ENCODE data around the gene VSIG8.

DNA sequence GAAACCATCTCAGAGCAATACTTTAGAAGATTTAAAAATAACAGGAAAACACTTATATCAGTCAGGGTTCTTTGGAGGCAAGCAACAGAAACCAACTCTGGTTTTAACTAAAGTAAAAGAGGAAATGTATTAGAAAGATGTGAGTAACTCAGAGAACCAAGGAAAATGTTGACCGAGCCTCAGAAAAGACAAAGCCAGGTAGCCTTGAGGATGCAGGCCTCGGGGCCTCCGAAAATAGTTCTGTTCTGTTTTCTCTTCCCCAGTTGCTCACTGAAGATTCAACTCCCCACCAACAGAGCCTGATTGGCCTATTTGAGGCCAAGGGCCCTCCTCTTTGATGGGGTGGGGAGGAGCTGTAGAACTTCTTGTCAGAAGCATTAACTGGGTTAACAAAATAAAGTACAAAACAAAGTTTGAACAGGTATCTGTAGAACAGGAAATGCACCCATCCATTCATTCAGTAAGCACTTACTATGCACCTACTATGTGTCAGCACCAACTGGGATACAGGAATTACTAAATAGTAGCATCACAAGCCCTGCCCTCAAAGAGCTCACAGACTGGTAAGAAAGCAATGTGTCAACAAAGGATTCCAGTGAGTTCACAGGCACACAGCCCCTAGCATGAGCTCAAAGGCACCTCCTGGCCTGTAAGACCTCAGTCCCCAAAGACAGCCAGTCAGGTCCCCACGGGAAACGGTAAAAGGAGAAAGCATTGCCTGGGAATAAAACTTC lies 23.2 kb downstream of the VSIG8 start:
- TF ChIP-seq EZH2 (IDR thresholded peaks at IDR 0.05; ENCODE audit: borderline replicate concordance, low read depth, low read length, severe bottlenecking) (no peak), POLR2A (IDR thresholded peaks at IDR 0.05; ENCODE audit: low read depth, low read length) (no peak), POLR2AphosphoS5 (IDR thresholded peaks at IDR 0.05; ENCODE audit: insufficient read depth, low read depth, low read length) (no peak), MYC (IDR thresholded peaks at IDR 0.05; ENCODE audit: low read depth, low read length) (no peak), GATA2 (IDR thresholded peaks at IDR 0.05; ENCODE audit: insufficient read depth, insufficient read length, low read depth, low read length) (no peak), JUN (IDR thresholded peaks at IDR 0.05; ENCODE audit: borderline replicate concordance, insufficient read depth, insufficient read length, low read depth) (no peak), FOS (IDR thresholded peaks at IDR 0.05; ENCODE audit: borderline replicate concordance, insufficient read depth, low read length) (no peak)
- TF ChIP-seq, protein P1, sequence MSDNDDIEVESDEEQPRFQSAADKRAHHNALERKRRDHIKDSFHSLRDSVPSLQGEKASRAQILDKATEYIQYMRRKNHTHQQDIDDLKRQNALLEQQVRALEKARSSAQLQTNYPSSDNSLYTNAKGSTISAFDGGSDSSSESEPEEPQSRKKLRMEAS (IDR thresholded peaks at IDR 0.05; ENCODE audit: insufficient read depth, insufficient read length) = no peak
- TF ChIP-seq, protein P2, sequence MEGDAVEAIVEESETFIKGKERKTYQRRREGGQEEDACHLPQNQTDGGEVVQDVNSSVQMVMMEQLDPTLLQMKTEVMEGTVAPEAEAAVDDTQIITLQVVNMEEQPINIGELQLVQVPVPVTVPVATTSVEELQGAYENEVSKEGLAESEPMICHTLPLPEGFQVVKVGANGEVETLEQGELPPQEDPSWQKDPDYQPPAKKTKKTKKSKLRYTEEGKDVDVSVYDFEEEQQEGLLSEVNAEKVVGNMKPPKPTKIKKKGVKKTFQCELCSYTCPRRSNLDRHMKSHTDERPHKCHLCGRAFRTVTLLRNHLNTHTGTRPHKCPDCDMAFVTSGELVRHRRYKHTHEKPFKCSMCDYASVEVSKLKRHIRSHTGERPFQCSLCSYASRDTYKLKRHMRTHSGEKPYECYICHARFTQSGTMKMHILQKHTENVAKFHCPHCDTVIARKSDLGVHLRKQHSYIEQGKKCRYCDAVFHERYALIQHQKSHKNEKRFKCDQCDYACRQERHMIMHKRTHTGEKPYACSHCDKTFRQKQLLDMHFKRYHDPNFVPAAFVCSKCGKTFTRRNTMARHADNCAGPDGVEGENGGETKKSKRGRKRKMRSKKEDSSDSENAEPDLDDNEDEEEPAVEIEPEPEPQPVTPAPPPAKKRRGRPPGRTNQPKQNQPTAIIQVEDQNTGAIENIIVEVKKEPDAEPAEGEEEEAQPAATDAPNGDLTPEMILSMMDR (IDR thresholded peaks at IDR 0.05; ENCODE audit: extremely low read depth in 1 of 2, insufficient read depth in 1 of 2, low read depth in 1 of 2, low read length in 2 of 2) = no peak
